Adrenal gland (tissue), 5 donors: ENCODE results near the gene GOLGA6D.

ENCODE experiments used
- POLR2A ChIP-seq, 2 donors: fragments of 450-650 bp; IDR thresholded peaks; one replicate each; pipeline ENCODE4 v1.6.1; 2017; ENCODE audit warnings: antibody characterized with exemption in 2 of 2, mild to moderate bottlenecking in 2 of 2, moderate library complexity in 1 of 2
- TF ChIP-seq, protein P1 (sequence below), 6 experiments: fragments of 450-650 bp in 4 of 6; fragments of 200-600 bp in 2 of 6; sonication (generic) in 1 of 6; IDR thresholded peaks; 1 replicate in 5 of 6; 2 replicates in 1 of 6; pipeline versions ENCODE4 v1.5.1 to v1.8.0; 2016 to 2021; ENCODE audit warnings: antibody characterized with exemption in 6 of 6, mild to moderate bottlenecking in 2 of 6, moderate library complexity in 1 of 6
- donor health status: DM: no; HTN: no; CAD: no.

DNA sequence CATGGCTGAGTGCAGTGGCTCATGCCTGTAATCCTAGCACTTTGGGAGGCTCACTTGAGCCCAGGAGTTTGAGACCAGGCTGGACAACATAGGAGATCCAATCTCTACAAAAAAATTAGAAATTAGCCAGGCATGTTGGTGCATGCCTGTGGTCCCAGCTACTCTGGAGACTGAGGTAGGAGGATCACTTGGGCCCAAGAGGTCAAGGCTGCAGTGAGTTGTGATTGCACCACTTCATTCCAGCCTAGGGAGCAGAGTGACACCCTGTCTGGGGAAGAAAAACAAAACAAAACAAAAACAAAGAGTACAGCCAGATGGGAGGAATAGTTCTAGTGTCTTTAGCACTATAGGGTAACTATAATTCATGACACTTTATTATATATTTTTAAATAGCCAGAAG is 27.1 kb downstream of the GOLGA6D start:
- TF ChIP-seq, protein P1, sequence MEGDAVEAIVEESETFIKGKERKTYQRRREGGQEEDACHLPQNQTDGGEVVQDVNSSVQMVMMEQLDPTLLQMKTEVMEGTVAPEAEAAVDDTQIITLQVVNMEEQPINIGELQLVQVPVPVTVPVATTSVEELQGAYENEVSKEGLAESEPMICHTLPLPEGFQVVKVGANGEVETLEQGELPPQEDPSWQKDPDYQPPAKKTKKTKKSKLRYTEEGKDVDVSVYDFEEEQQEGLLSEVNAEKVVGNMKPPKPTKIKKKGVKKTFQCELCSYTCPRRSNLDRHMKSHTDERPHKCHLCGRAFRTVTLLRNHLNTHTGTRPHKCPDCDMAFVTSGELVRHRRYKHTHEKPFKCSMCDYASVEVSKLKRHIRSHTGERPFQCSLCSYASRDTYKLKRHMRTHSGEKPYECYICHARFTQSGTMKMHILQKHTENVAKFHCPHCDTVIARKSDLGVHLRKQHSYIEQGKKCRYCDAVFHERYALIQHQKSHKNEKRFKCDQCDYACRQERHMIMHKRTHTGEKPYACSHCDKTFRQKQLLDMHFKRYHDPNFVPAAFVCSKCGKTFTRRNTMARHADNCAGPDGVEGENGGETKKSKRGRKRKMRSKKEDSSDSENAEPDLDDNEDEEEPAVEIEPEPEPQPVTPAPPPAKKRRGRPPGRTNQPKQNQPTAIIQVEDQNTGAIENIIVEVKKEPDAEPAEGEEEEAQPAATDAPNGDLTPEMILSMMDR (IDR thresholded peaks at IDR 0.05): no peak
- TF ChIP-seq POLR2A (IDR thresholded peaks at IDR 0.05): no peak
